Activated CD4-positive, alpha-beta T cell treated with anti-CD3 and anti-CD28 coated beads, Interleukin-2, amount 10 ng/mL, durations not matched to agents 7 days and 5 days (primary cell): ENCODE results near the gene MSH2. TPM values are rescaled to one million over a fixed set of nuclear protein-coding genes. Genes with fewer than 3 reads are reported as not detected.
"Not testable (repeated sequence)": the region's sequence is repeated elsewhere in the genome, so short reads cannot be mapped to it uniquely, and the experiment has no call there.

Source experiments
- CTCF ChIA-PET: fragments of 350-600 bp; sonication (Branson Sonifier 250); formaldehyde crosslinking; loops from one replicate; lab custom pipeline; 2021; ENCODE audit warnings: antibody characterized with exemption; lab: Charles Lee
- POLR2A ChIA-PET: fragments of 350-600 bp; sonication (Branson Sonifier 250); formaldehyde crosslinking; loops from one replicate; lab custom pipeline; 2021; ENCODE audit warnings: antibody characterized with exemption; lab: Charles Lee
- DNase-seq: peaks from one replicate; pipeline ENCODE4 v3.0.0-alpha.2; 2020
- H3K27ac Mint-ChIP-seq: one replicate; pipeline ENCODE4 v1.8.0; 2021; ENCODE audit warnings: mild to moderate bottlenecking, moderate library complexity, mixed read lengths
- H3K27me3 Mint-ChIP-seq: one replicate; pipeline ENCODE4 v1.8.0; 2021; ENCODE audit warnings: mixed read lengths
- H3K36me3 Mint-ChIP-seq: one replicate; pipeline ENCODE4 v1.8.0; 2021; ENCODE audit warnings: low read depth, mixed read lengths
- H3K4me1 Mint-ChIP-seq: one replicate; pipeline ENCODE4 v1.8.0; 2021; ENCODE audit warnings: mixed read lengths
- H3K4me3 Mint-ChIP-seq: one replicate; pipeline ENCODE4 v1.8.0; 2021; ENCODE audit warnings: mild to moderate bottlenecking, moderate library complexity, mixed read lengths
- H3K9me3 Mint-ChIP-seq: one replicate; pipeline ENCODE4 v1.8.0; 2021; ENCODE audit warnings: mixed read lengths
- total RNA-seq, 2 experiments: library from RNA; stranded (reverse); gene quantifications; one replicate each; pipeline ENCODE4 v1.2.3, GENCODE V29; 2021

MSH2 gene
- total RNA-seq, 2 experiments from 2014 or later: 48.0 to 51.8 TPM

- CTCF ChIA-PET: interaction anchor here (0.5 to 0.6 kb wide), 2 partner anchors 66 to 809 kb away, joined by 3 to 5 read pairs; no protein-coding TSS in a partner anchor
- H3K9me3 Mint-ChIP-seq, H3K4me3 Mint-ChIP-seq, H3K4me1 Mint-ChIP-seq, H3K27me3 Mint-ChIP-seq, POLR2A ChIA-PET, DNase-seq, H3K27ac Mint-ChIP-seq: not testable (repeated sequence)
- peaks cover 40% of the 10 kb centered on the region for H3K36me3 Mint-ChIP-seq
Measured at GRCh38 chr2:47420683-47421082, 17.7 kb downstream of the MSH2 start.

GRCh38 chr2:47422016-47422415 lies 19.1 kb downstream of the MSH2 start:
- no peaks in the 10 kb centered on the region for H3K9me3 Mint-ChIP-seq
- no peaks in the 10 kb centered on the region for H3K27me3 Mint-ChIP-seq
- H3K4me1 Mint-ChIP-seq: no peaks in the 10 kb centered on the region
- H3K27ac Mint-ChIP-seq: no peak overlapping the region
- ChIA-PET POLR2A (no interaction called here), CTCF (interaction anchor here (2.1 kb wide), 1 partner anchor 19 kb away, joined by 5 read pairs; the partner anchor contains the start of gene MSH2)
- H3K36me3 Mint-ChIP-seq: peaks cover 35% of the 10 kb centered on the region
- no peak for DNase-seq
- no peak overlapping the region for H3K4me3 Mint-ChIP-seq

GRCh38 chr2:47422560-47422959 lies 19.6 kb downstream of the MSH2 start:
- POLR2A ChIA-PET: no interaction called here
- Mint-ChIP-seq H3K27me3 (no peaks in the 10 kb centered on the region), H3K9me3 (no peaks in the 10 kb centered on the region), H3K4me3 (no peak overlapping the region), H3K27ac (no peak overlapping the region), H3K4me1 (no peaks in the 10 kb centered on the region), H3K36me3 (peaks cover 33% of the 10 kb centered on the region)
- no peak for DNase-seq
- CTCF ChIA-PET: interaction anchor here (2.1 kb wide), 1 partner anchor 19 kb away, joined by 5 read pairs; the partner anchor contains the start of gene MSH2

- DNase-seq: no peak
- Mint-ChIP-seq H3K27ac (no peak overlapping the region), H3K4me3 (no peak overlapping the region), H3K36me3 (peaks cover 41% of the 10 kb centered on the region), H3K9me3 (no peaks in the 10 kb centered on the region), H3K4me1 (no peaks in the 10 kb centered on the region), H3K27me3 (no peaks in the 10 kb centered on the region)
- POLR2A ChIA-PET: no interaction called here
- CTCF ChIA-PET: interaction anchor here (1.2 kb wide), 1 partner anchor 12 kb away, joined by 3 read pairs; no protein-coding TSS in a partner anchor
Measured at GRCh38 chr2:47426786-47427185, 23.8 kb downstream of the MSH2 start.

GRCh38 chr2:47429795-47430194 lies 26.8 kb downstream of the MSH2 start:
- DNase-seq: no peak
- Mint-ChIP-seq H3K27me3 (no peaks in the 10 kb centered on the region), H3K27ac (no peak overlapping the region), H3K4me3 (no peak overlapping the region), H3K4me1 (no peaks in the 10 kb centered on the region), H3K36me3 (peaks cover 42% of the 10 kb centered on the region), H3K9me3 (no peaks in the 10 kb centered on the region)
- ChIA-PET CTCF (no interaction called here), POLR2A (no interaction called here)

GRCh38 chr2:47433006-47433405 lies 30.1 kb downstream of the MSH2 start:
- CTCF ChIA-PET, DNase-seq, H3K27ac Mint-ChIP-seq, H3K4me3 Mint-ChIP-seq, H3K27me3 Mint-ChIP-seq, POLR2A ChIA-PET, H3K9me3 Mint-ChIP-seq, H3K4me1 Mint-ChIP-seq: not testable (repeated sequence)
- H3K36me3 Mint-ChIP-seq: peaks cover 38% of the 10 kb centered on the region

- CTCF ChIA-PET, H3K27ac Mint-ChIP-seq, H3K4me3 Mint-ChIP-seq, H3K27me3 Mint-ChIP-seq, DNase-seq, H3K9me3 Mint-ChIP-seq, H3K4me1 Mint-ChIP-seq, POLR2A ChIA-PET: not testable (repeated sequence)
- peaks cover 38% of the 10 kb centered on the region for H3K36me3 Mint-ChIP-seq
Measured at GRCh38 chr2:47433445-47433844, 30.5 kb downstream of the MSH2 start.

- Mint-ChIP-seq H3K4me1 (peaks cover 2% of the 10 kb centered on the region), H3K27me3 (no peaks in the 10 kb centered on the region), H3K4me3 (no peak overlapping the region), H3K36me3 (peaks cover 18% of the 10 kb centered on the region), H3K27ac (no peak overlapping the region), H3K9me3 (no peaks in the 10 kb centered on the region)
- no peak for DNase-seq
- ChIA-PET POLR2A (no interaction called here), CTCF (interaction anchor here (0.9 to 1.5 kb wide), 2 partner anchors 46 to 331 kb away, joined by 3 to 4 read pairs; no protein-coding TSS in a partner anchor)
Measured at GRCh38 chr2:47437287-47437686, 34.3 kb downstream of the MSH2 start.

- Mint-ChIP-seq H3K36me3 (peaks cover 15% of the 10 kb centered on the region), H3K4me1 (peaks cover 2% of the 10 kb centered on the region), H3K9me3 (no peaks in the 10 kb centered on the region), H3K27ac (peak overlapping the region; percentile 3), H3K4me3 (no peak overlapping the region), H3K27me3 (no peaks in the 10 kb centered on the region)
- no peak for DNase-seq
- ChIA-PET CTCF (interaction anchor here (0.9 kb wide), 1 partner anchor 330 kb away, joined by 3 read pairs; no protein-coding TSS in a partner anchor), POLR2A (no interaction called here)
Measured at GRCh38 chr2:47438106-47438505, 35.1 kb downstream of the MSH2 start.

GRCh38 chr2:47438783-47439182 lies 35.8 kb downstream of the MSH2 start:
- ChIA-PET POLR2A (no interaction called here), CTCF (no interaction called here)
- no peak for DNase-seq
- Mint-ChIP-seq H3K4me3 (no peak overlapping the region), H3K27ac (no peak overlapping the region), H3K36me3 (peaks cover 15% of the 10 kb centered on the region), H3K4me1 (peaks cover 2% of the 10 kb centered on the region), H3K9me3 (no peaks in the 10 kb centered on the region), H3K27me3 (no peaks in the 10 kb centered on the region)

- no peaks in the 10 kb centered on the region for H3K27me3 Mint-ChIP-seq
- H3K4me1 Mint-ChIP-seq: no peaks in the 10 kb centered on the region
- no peaks in the 10 kb centered on the region for H3K9me3 Mint-ChIP-seq
- H3K4me3 Mint-ChIP-seq: no peak overlapping the region
- CTCF ChIA-PET: no interaction called here
- H3K36me3 Mint-ChIP-seq: peaks cover 50% of the 10 kb centered on the region
- POLR2A ChIA-PET: no interaction called here
- no peak for DNase-seq
- H3K27ac Mint-ChIP-seq: no peak overlapping the region
Measured at GRCh38 chr2:47451790-47452189, 48.8 kb downstream of the MSH2 start.

GRCh38 chr2:47452761-47453160 lies 49.8 kb downstream of the MSH2 start:
- Mint-ChIP-seq H3K4me1 (peaks cover 2% of the 10 kb centered on the region), H3K9me3 (no peaks in the 10 kb centered on the region), H3K27ac (no peak overlapping the region), H3K4me3 (no peak overlapping the region), H3K27me3 (no peaks in the 10 kb centered on the region), H3K36me3 (peaks cover 54% of the 10 kb centered on the region)
- CTCF ChIA-PET: no interaction called here
- POLR2A ChIA-PET: no interaction called here
- DNase-seq: no peak

GRCh38 chr2:47454818-47455217 lies 51.9 kb downstream of the MSH2 start:
- Mint-ChIP-seq H3K36me3 (peaks cover 58% of the 10 kb centered on the region), H3K4me1 (peaks cover 14% of the 10 kb centered on the region)
- H3K9me3 Mint-ChIP-seq, DNase-seq, CTCF ChIA-PET, POLR2A ChIA-PET, H3K27ac Mint-ChIP-seq, H3K27me3 Mint-ChIP-seq, H3K4me3 Mint-ChIP-seq: not testable (repeated sequence)

GRCh38 chr2:47455411-47455810 lies 52.5 kb downstream of the MSH2 start:
- Mint-ChIP-seq H3K27me3 (no peaks in the 10 kb centered on the region), H3K36me3 (peaks cover 60% of the 10 kb centered on the region), H3K27ac (no peak overlapping the region), H3K4me1 (peaks cover 15% of the 10 kb centered on the region), H3K9me3 (no peaks in the 10 kb centered on the region), H3K4me3 (no peak overlapping the region)
- no peak for DNase-seq
- ChIA-PET CTCF (no interaction called here), POLR2A (no interaction called here)
